Stomach (tissue), 9 donors: ENCODE data around the gene CAV1. TPM values are rescaled to one million over a fixed set of nuclear protein-coding genes. Genes with fewer than 3 reads are reported as not detected.

Experiments used
- DNase-seq, 2 donors: peaks; one replicate each; pipeline versions ENCODE4 v3.0.0 to v3.0.0-alpha.2; 2013 to 2019
- H3K27ac ChIP-seq, 5 donors: fragments of 200-600 bp in 4 of 5; sonication (generic) in 4 of 5; one replicate each; pipeline ENCODE4 v1.5.1; 2013 to 2019; ENCODE audit warnings: mild to moderate bottlenecking in 1 of 5, moderate library complexity in 1 of 5
- H3K27me3 ChIP-seq, 3 donors: fragments of 200-600 bp; sonication (generic); one replicate each; pipeline ENCODE4 v1.5.1; 2017 to 2019; ENCODE audit warnings: mixed run types in 1 of 3
- H3K36me3 ChIP-seq, 4 donors: fragments of 200-600 bp; sonication (generic); 1 replicate in 3 of 4; 2 replicates in 1 of 4; pipeline ENCODE4 v1.5.1; 2016 to 2019
- H3K4me1 ChIP-seq, 4 donors: fragments of 200-600 bp; sonication (generic); one replicate each; pipeline ENCODE4 v1.5.1; 2016 to 2019
- H3K4me3 ChIP-seq, 4 donors: fragments of 200-600 bp; sonication (generic) in 3 of 4; one replicate each; pipeline ENCODE4 v1.5.1; 2016 to 2019; ENCODE audit warnings: mild to moderate bottlenecking in 1 of 4
- H3K9me3 ChIP-seq, 4 donors: fragments of 200-600 bp; sonication (generic); one replicate each; pipeline ENCODE4 v1.5.1; 2016 to 2019
- EP300 ChIP-seq: sonication (generic); formaldehyde crosslinking; IDR thresholded peaks from one replicate; pipeline ENCODE4 v1.6.1; 2017; ENCODE audit warnings: antibody characterized with exemption
- POLR2A ChIP-seq, 4 donors: fragments of 450-650 bp; IDR thresholded peaks; one replicate each; pipeline ENCODE4 v1.6.1; 2016; ENCODE audit warnings: antibody characterized with exemption in 4 of 4, control low read depth in 2 of 4, mild to moderate bottlenecking in 1 of 4, moderate library complexity in 1 of 4
- POLR2AphosphoS5 ChIP-seq, 3 donors: sonication (generic); formaldehyde crosslinking; IDR thresholded peaks; one replicate each; pipeline ENCODE4 v1.6.1; 2016; ENCODE audit warnings: antibody characterized with exemption in 3 of 3
- WGBS, 5 donors: extraction: QIAGEN DNeasy Blood & Tissue Kit in 3 of 5; methylation state at CpG; one replicate each; pipeline versions ENCODE4 v1.1.5 to v1.1.7; 2013 to 2018; 5-methylcytosine and 5-hydroxymethylcytosine counted together
- intact Hi-C: fragments of 100-400 bp; cut with DNase I; formaldehyde crosslinking; loops from one replicate; pipeline ENCODE4 v1.15.1; 2023; ENCODE audit warnings: low total_unique reads
- polyA plus RNA-seq, 3 donors: library from polyadenylated mRNA; stranded (reverse); fragments of 200-250 nt; gene quantifications; one replicate each; pipeline ENCODE4 v1.2.3, GENCODE V29; 2013
- total RNA-seq, 5 donors: library from RNA; depleted of rRNA; stranded (reverse); fragments of >200 nt; gene quantifications; one replicate each; pipeline versions ENCODE4 v1.1.0 to v1.2.3, GENCODE V29; 2014 to 2016
- TF ChIP-seq, protein P1 (sequence below), 7 experiments: fragments of 450-650 bp in 4 of 7; fragments of 200-600 bp in 3 of 7; sonication (generic) in 3 of 7; IDR thresholded peaks; one replicate each; pipeline ENCODE4 v1.5.1; 2016 to 2019; ENCODE audit warnings: antibody characterized with exemption in 7 of 7, control low read depth in 2 of 7, mild to moderate bottlenecking in 1 of 7
- donor health status: healthy with polysubstance abuse.
- donor health status: Bipolar disorder and iron deficiency.
- donor health status: healthy.

Gene CAV1
- total and polyA plus RNA-seq, 8 donors: 18.5 to 719 (median 86.7) TPM

DNA sequence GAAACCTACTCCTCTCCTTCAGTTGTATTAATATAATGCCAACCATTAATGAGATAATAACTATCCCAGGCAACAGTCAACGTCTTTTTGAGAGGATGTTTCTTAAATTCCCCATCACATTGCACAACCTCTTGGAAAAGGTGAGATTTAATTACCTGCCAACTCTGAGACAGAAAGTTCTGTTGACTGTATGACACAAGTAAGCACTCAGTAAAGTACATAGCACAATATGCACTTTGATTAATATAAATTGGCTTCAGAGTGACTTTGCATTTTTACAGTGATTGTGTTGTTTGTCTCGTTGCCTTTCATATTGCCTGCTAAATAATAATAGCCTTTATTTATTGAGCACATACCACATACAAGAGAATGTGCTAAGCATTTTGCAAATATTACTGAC lies 46.7 kb downstream of the CAV1 start:
- intact Hi-C loops: no loop called here
- TF ChIP-seq POLR2A (IDR thresholded peaks at IDR 0.05) (no peak), POLR2AphosphoS5 (IDR thresholded peaks at IDR 0.05) (no peak), EP300 (no peak)
- TF ChIP-seq, protein P1, sequence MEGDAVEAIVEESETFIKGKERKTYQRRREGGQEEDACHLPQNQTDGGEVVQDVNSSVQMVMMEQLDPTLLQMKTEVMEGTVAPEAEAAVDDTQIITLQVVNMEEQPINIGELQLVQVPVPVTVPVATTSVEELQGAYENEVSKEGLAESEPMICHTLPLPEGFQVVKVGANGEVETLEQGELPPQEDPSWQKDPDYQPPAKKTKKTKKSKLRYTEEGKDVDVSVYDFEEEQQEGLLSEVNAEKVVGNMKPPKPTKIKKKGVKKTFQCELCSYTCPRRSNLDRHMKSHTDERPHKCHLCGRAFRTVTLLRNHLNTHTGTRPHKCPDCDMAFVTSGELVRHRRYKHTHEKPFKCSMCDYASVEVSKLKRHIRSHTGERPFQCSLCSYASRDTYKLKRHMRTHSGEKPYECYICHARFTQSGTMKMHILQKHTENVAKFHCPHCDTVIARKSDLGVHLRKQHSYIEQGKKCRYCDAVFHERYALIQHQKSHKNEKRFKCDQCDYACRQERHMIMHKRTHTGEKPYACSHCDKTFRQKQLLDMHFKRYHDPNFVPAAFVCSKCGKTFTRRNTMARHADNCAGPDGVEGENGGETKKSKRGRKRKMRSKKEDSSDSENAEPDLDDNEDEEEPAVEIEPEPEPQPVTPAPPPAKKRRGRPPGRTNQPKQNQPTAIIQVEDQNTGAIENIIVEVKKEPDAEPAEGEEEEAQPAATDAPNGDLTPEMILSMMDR (IDR thresholded peaks at IDR 0.05): no peak
- no peaks in the 10 kb centered on the region for H3K36me3 ChIP-seq
- WGBS, 5 donors: 36 to 55% (median 52%) methylated on average over 2 of the region's 2 CpGs
- H3K4me1 ChIP-seq: peaks cover 0 to 10% (median 0%) of the 10 kb centered on the region in 4 donors
- no peaks in the 10 kb centered on the region for H3K9me3 ChIP-seq
- no peak overlapping the region for H3K27ac ChIP-seq
- DNase-seq: no peak
- no peak overlapping the region for H3K4me3 ChIP-seq
- H3K27me3 ChIP-seq: no peaks in the 10 kb centered on the region

DNA sequence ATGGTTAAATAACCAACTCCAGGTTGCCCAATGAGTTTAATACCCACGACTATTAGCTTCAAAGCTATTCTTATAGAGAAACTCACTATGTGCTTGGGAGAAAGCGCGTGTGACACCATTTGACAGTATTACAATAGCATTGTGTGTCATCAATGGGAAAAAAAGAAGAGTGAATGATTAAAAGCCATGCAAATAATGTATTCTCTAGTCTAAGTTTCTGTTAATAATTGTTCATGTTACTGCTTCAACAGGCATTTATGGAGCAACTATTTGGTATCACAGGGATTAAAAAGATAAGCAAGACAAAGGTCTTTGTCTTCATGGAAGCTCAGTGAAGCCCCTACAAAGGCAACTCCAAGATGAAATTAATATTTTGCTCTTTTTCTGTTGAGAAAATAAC lies 47.2 kb downstream of the CAV1 start:
- 90 to 95% (median 93%) methylated on average over 3 of the region's 3 CpGs for WGBS, 5 donors
- peaks cover 0 to 10% (median 0%) of the 10 kb centered on the region in 4 donors for H3K4me1 ChIP-seq
- intact Hi-C loops: no loop called here
- no peaks in the 10 kb centered on the region for H3K9me3 ChIP-seq
- no peak overlapping the region for H3K4me3 ChIP-seq
- no peaks in the 10 kb centered on the region for H3K36me3 ChIP-seq
- no peak overlapping the region for H3K27ac ChIP-seq
- TF ChIP-seq POLR2A (IDR thresholded peaks at IDR 0.05) (no peak), POLR2AphosphoS5 (IDR thresholded peaks at IDR 0.05) (no peak), EP300 (no peak)
- TF ChIP-seq, protein P1 (IDR thresholded peaks at IDR 0.05): no peak
- H3K27me3 ChIP-seq: no peaks in the 10 kb centered on the region
- DNase-seq: no peak

DNA sequence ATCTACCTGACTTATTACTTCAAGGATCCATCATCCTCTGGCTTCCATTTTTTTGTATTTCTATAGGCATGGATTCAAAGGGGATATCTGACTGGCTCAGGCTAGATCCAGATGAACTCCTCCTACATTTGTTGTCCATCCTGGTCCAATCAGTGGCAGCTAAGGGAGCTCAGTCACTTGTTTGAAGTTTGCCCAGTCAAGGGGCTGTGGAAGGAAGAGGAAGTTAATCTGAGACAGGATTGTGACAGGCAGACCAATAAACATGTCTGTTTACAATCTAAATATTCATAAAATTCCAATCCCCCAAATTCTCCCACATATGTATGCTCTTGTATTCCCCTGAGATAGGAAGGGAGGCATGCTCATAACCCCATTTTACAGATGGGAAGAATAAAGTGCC lies 48.7 kb downstream of the CAV1 start:
- no peak for DNase-seq
- TF ChIP-seq POLR2A (IDR thresholded peaks at IDR 0.05) (no peak), EP300 (no peak), POLR2AphosphoS5 (IDR thresholded peaks at IDR 0.05) (no peak)
- TF ChIP-seq, protein P1 (IDR thresholded peaks at IDR 0.05): no peak
- H3K9me3 ChIP-seq: no peaks in the 10 kb centered on the region
- intact Hi-C loops: no loop called here
- H3K27ac ChIP-seq: no peak overlapping the region
- no peak overlapping the region for H3K4me3 ChIP-seq
- H3K4me1 ChIP-seq: peaks cover 0 to 25% (median 4%) of the 10 kb centered on the region in 4 donors
- H3K36me3 ChIP-seq: no peaks in the 10 kb centered on the region
- H3K27me3 ChIP-seq: no peaks in the 10 kb centered on the region

DNA sequence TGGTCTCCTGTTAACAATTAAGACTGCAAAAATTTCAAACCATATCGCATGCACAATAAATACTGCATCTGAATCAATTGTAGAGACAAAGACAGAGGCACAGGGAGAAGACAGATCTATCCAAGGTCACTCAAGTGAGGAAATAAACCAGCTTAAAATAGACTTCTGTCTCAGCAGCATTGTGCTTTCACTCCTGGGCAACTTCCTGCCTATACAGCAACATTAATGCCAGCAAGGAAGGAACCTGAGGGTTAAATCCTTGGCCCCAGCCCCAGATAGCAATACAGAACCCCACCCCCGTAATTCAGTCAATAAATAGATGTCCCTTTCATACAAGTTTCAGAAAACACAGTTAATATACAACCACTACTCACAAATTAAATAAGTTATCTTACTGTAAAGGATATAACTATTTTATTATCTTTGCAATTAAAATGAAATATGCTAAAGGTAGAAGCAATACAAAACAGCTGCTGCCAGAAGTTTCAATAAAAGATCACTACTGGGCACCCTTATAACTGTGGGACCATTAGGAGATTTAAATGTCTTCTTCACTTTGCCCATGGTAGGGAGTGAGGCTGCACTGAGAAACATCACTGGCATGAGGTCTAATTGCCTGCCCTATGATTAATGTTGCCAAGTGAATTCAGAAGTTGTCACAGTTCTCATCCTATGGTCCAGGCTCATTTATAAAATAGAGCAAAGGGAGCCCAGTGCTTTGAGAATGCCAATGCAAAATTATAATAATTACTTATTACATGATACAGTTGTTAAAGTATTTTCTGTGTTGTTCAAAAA lies 49.4 kb downstream of the CAV1 start:
- WGBS, 5 donors: 50 to 61% (median 55%) methylated on average over 2 of the region's 2 CpGs
- no peak for DNase-seq
- Histone ChIP-seq H3K4me3 (no peak overlapping the region), H3K27me3 (no peaks in the 10 kb centered on the region), H3K27ac (no peak overlapping the region), H3K36me3 (no peaks in the 10 kb centered on the region), H3K9me3 (no peaks in the 10 kb centered on the region), H3K4me1 (peaks cover 0 to 25% (median 4%) of the 10 kb centered on the region in 4 donors)
- TF ChIP-seq EP300 (no peak), POLR2A (IDR thresholded peaks at IDR 0.05) (no peak), POLR2AphosphoS5 (IDR thresholded peaks at IDR 0.05) (no peak)
- TF ChIP-seq, protein P1 (IDR thresholded peaks at IDR 0.05): no peak
- intact Hi-C loops: no loop called here
